NCI-H1694 (cell line): ENCODE data around the gene ZNF579.
"Not testable (repeated sequence)": the region's sequence is repeated elsewhere in the genome, so short reads cannot be mapped to it uniquely, and the experiment has no call there.

ENCODE experiments used
- DNase-seq: peaks from one replicate; lab custom pipeline; 2025; lab: John Stamatoyannopoulos, UW

Gene ZNF579

GRCh38 chr19:55539090-55539984, 41.3 kb downstream of the ZNF579 start:
- no peak for DNase-seq

GRCh38 chr19:55538132-55538531, 42.5 kb downstream of the ZNF579 start:
- no peak for DNase-seq

GRCh38 chr19:55537741-55538111, 42.9 kb downstream of the ZNF579 start:
- no peak for DNase-seq

- DNase-seq = no peak
These were observed 43.5 kb downstream of the ZNF579 start, which contains the start of gene SBK2 for GRCh38 chr19:55536951-55537740. TSS of gene SBK2 (minus strand) at chr19:55537133. CDS start at chr19:55536294, 839 bp downstream.

GRCh38 chr19:55536366-55536765, 44.3 kb downstream of the ZNF579 start:
- DNase-seq = no peak

GRCh38 chr19:55535965-55536350, 44.7 kb downstream of the ZNF579 start:
- no peak for DNase-seq

- DNase-seq = no peak
These were observed 45.3 kb downstream of the ZNF579 start for GRCh38 chr19:55535173-55535964.

- DNase-seq = not testable (repeated sequence)
These were observed 46.4 kb downstream of the ZNF579 start for GRCh38 chr19:55534280-55534679.

GRCh38 chr19:55530996-55531395, 49.7 kb downstream of the ZNF579 start:
- no peak for DNase-seq

GRCh38 chr19:55529636-55530234, 50.9 kb downstream of the ZNF579 start:
- DNase-seq = no peak

GRCh38 chr19:55528030-55528803, 52.4 kb downstream of the ZNF579 start:
- DNase-seq = peak; percentile 85

- no peak for DNase-seq
These were observed 53.2 kb downstream of the ZNF579 start for GRCh38 chr19:55527197-55528029.
